Measurements from ENCODE around the gene LILRB5.

DNA sequence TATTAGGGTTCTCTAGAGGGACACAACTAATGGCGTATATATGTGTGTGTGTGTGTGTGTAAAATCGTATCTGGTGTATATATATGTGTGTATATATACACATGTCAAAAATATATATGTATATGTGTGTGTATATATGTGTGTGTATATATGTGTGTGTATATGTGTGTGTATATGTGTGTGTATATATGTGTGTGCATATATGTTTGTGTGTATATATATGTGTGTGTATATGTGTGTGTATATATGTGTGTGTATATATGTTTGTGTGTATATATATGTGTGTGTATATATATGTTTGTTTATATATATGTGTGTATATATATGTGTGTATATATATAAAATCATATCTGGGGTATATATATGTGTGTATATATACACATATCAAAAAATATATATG is 5.4 kb upstream of the LILRB5 start:
- TF ChIP-seq, protein P1, sequence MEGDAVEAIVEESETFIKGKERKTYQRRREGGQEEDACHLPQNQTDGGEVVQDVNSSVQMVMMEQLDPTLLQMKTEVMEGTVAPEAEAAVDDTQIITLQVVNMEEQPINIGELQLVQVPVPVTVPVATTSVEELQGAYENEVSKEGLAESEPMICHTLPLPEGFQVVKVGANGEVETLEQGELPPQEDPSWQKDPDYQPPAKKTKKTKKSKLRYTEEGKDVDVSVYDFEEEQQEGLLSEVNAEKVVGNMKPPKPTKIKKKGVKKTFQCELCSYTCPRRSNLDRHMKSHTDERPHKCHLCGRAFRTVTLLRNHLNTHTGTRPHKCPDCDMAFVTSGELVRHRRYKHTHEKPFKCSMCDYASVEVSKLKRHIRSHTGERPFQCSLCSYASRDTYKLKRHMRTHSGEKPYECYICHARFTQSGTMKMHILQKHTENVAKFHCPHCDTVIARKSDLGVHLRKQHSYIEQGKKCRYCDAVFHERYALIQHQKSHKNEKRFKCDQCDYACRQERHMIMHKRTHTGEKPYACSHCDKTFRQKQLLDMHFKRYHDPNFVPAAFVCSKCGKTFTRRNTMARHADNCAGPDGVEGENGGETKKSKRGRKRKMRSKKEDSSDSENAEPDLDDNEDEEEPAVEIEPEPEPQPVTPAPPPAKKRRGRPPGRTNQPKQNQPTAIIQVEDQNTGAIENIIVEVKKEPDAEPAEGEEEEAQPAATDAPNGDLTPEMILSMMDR (IDR thresholded peaks at IDR 0.05): no peak
- TF ChIP-seq EZH2phosphoT487 (IDR thresholded peaks at IDR 0.05): no peak
- no peak for TF ChIP-seq EZH2 (IDR thresholded peaks at IDR 0.05)
